ENCODE measurements around the gene DMRTA1. TPM values are rescaled to one million over a fixed set of nuclear protein-coding genes. Genes with fewer than 3 reads are reported as not detected.
"Not testable (repeated sequence)": the region's sequence is repeated elsewhere in the genome, so short reads cannot be mapped to it uniquely, and the experiment has no call there.

The DMRTA1 gene
- total RNA-seq, 4 donors from 2014 or later: 0.70 to 2.3 (median 0.88) TPM

- no peaks in the 10 kb centered on the region for H3K9me3 ChIP-seq
- H3K27me3 ChIP-seq: no peaks in the 10 kb centered on the region
- H3K36me3 ChIP-seq: no peaks in the 10 kb centered on the region
- no peak overlapping the region for H3K4me3 ChIP-seq
- DNase-seq: no peak
- no peak for TF ChIP-seq POLR2A (IDR thresholded peaks at IDR 0.05)
- TF ChIP-seq, protein P1, sequence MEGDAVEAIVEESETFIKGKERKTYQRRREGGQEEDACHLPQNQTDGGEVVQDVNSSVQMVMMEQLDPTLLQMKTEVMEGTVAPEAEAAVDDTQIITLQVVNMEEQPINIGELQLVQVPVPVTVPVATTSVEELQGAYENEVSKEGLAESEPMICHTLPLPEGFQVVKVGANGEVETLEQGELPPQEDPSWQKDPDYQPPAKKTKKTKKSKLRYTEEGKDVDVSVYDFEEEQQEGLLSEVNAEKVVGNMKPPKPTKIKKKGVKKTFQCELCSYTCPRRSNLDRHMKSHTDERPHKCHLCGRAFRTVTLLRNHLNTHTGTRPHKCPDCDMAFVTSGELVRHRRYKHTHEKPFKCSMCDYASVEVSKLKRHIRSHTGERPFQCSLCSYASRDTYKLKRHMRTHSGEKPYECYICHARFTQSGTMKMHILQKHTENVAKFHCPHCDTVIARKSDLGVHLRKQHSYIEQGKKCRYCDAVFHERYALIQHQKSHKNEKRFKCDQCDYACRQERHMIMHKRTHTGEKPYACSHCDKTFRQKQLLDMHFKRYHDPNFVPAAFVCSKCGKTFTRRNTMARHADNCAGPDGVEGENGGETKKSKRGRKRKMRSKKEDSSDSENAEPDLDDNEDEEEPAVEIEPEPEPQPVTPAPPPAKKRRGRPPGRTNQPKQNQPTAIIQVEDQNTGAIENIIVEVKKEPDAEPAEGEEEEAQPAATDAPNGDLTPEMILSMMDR (IDR thresholded peaks at IDR 0.05): no peak
- H3K4me1 ChIP-seq: no peaks in the 10 kb centered on the region
- no peak overlapping the region for H3K27ac ChIP-seq
Observed at GRCh38 chr9:22416692-22417060, 29.9 kb upstream of the DMRTA1 start.

DNA sequence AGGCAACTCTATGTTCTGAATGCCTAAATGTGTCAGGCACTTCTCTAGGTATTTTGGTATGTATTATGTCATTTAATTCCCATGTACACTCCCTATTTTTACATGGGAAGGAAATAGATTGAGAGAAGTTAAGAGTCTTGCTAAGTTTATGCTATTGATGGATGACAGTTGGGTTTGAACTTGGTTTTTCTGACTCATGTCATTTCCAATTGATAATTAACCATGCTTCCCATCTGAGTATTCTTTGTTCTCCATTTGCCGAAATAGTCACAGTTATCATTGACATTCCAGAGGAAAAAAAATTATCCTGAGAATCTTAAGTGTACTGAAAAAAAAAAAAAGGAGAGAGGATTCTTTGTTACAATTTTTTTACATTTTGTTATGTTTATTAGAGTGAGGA lies 23.1 kb upstream of the DMRTA1 start:
- Histone ChIP-seq H3K4me3 (no peak overlapping the region), H3K27ac (no peak overlapping the region), H3K9me3 (no peaks in the 10 kb centered on the region), H3K27me3 (no peaks in the 10 kb centered on the region), H3K4me1 (no peaks in the 10 kb centered on the region), H3K36me3 (no peaks in the 10 kb centered on the region)
- no peak for DNase-seq
- TF ChIP-seq, protein P1 (IDR thresholded peaks at IDR 0.05): no peak
- TF ChIP-seq POLR2A (IDR thresholded peaks at IDR 0.05): no peak

- no peak for DNase-seq
- Histone ChIP-seq H3K9me3 (no peaks in the 10 kb centered on the region), H3K4me3 (no peak overlapping the region), H3K27ac (no peak overlapping the region), H3K4me1 (no peaks in the 10 kb centered on the region), H3K36me3 (no peaks in the 10 kb centered on the region), H3K27me3 (no peaks in the 10 kb centered on the region)
- no peak for TF ChIP-seq POLR2A (IDR thresholded peaks at IDR 0.05)
- TF ChIP-seq, protein P1 (IDR thresholded peaks at IDR 0.05): no peak
Observed at GRCh38 chr9:22424616-22425015, 22.0 kb upstream of the DMRTA1 start.

DNA sequence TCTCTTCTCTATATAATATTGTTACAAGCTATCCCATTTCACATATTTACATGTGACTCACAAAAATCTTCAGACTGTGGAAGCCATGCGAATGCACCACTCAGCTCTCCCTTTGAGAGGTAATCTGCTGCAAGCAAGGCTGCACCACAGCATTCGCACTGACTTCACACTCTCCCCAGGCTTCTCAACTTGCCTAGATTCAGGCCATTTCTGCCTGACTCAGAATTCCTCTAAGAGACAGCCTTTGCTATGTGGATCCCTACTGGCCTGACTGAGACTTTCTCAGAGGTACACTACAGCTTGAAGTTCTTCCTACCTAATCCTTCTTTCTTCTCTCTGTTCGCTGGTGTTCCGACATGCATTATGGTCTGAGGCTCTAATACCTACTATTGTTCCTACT lies 21.1 kb upstream of the DMRTA1 start:
- Histone ChIP-seq H3K27ac (no peak overlapping the region), H3K36me3 (no peaks in the 10 kb centered on the region), H3K27me3 (no peaks in the 10 kb centered on the region), H3K4me1 (no peaks in the 10 kb centered on the region), H3K9me3 (no peaks in the 10 kb centered on the region), H3K4me3 (no peak overlapping the region)
- TF ChIP-seq, protein P1 (IDR thresholded peaks at IDR 0.05): no peak
- no peak for TF ChIP-seq POLR2A (IDR thresholded peaks at IDR 0.05)
- no peak for DNase-seq

- no peak for TF ChIP-seq POLR2A (IDR thresholded peaks at IDR 0.05)
- TF ChIP-seq, protein P1 (IDR thresholded peaks at IDR 0.05): no peak
- H3K4me1 ChIP-seq: no peaks in the 10 kb centered on the region
- H3K27me3 ChIP-seq: peaks cover 0 to 3% of the 10 kb centered on the region in 2 donors
- no peaks in the 10 kb centered on the region for H3K36me3 ChIP-seq
- H3K4me3 ChIP-seq: no peak overlapping the region
- no peak overlapping the region for H3K27ac ChIP-seq
- H3K9me3 ChIP-seq: no peaks in the 10 kb centered on the region
- no peak for DNase-seq
Observed at GRCh38 chr9:22427226-22427880, 19.3 kb upstream of the DMRTA1 start.

- TF ChIP-seq, protein P1 (IDR thresholded peaks at IDR 0.05): no peak
- TF ChIP-seq POLR2A (IDR thresholded peaks at IDR 0.05): no peak
- Histone ChIP-seq H3K4me1 (no peaks in the 10 kb centered on the region), H3K27me3 (peaks cover 0 to 3% of the 10 kb centered on the region in 2 donors), H3K9me3 (no peaks in the 10 kb centered on the region), H3K27ac (no peak overlapping the region), H3K36me3 (no peaks in the 10 kb centered on the region), H3K4me3 (no peak overlapping the region)
- DNase-seq: no peak
Observed at GRCh38 chr9:22433691-22434090, 12.9 kb upstream of the DMRTA1 start.

DNA sequence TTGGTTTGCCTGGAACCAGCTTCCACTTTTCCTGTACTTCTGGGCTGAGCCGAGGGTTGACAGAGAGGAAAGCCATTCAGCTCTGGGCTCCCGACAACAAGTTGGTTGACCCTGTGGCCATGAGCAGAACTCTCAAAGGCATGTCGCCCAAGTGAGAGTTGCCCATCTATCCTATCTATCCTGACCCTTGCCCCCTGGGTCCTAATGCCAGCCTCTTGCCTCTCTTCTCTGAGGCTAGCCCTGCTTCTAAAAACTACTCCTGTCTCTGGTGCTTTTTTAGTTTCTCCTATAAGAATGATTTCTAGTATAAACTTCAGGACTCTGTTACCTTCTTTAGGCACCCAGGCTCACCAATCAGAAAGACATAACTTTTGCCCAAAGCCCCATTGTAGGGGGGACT lies 11.4 kb upstream of the DMRTA1 start:
- H3K36me3 ChIP-seq, H3K4me1 ChIP-seq, H3K27ac ChIP-seq, H3K27me3 ChIP-seq, H3K4me3 ChIP-seq, H3K9me3 ChIP-seq, DNase-seq: not testable (repeated sequence)

DNA sequence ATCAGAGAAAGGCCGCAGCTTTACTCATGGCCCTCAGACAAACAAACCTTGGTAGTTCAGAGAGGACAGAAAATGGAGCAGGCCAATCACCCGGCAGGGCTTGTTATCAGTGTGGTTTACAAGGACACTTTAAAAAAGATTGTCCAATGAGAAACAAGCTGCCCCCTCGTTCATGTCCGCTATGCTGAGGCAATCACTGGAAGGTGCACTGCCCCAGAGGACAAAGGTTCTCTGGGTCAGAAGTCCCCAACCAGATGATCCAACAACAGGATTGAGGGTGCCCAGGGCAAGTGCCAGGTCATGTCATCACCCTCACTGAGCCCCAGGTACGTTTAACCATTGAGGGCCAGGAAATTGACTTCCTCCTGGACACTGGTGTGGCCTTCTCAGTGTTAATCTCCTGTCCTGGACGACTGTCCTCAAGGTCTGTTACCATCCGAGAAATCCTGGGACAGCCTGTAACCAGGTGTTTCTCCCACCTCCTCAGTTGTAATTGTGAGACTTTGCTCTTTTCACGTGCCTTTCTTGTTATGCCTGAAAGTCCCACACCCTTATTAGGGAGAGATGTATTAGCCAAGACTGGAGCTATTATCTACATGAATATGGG lies 9.1 kb upstream of the DMRTA1 start:
- DNase-seq, H3K27me3 ChIP-seq, H3K36me3 ChIP-seq: not testable (repeated sequence)

More for the DNA sequence above, 9.1 kb upstream of the DMRTA1 start:
- not testable (repeated sequence) for H3K27ac ChIP-seq, H3K4me1 ChIP-seq, H3K4me3 ChIP-seq, H3K9me3 ChIP-seq

Data from Peyer's patch (tissue), 4 donors.